H1 (cell line): ENCODE results near the gene AHI1. TPM values are rescaled to one million over a fixed set of nuclear protein-coding genes. Genes with fewer than 3 reads are reported as not detected.

ENCODE experiments used
- BRCA1 ChIP-seq: IDR thresholded peaks from 2 replicates; pipeline ENCODE4 v1.6.1; 2012; ENCODE audit warnings: low read depth, low read length, improper control_type of control experiment
- CBX5 ChIP-seq: fragments of 300-800, 300-1000 bp; sonication (generic); IDR thresholded peaks from 2 replicates; pipeline ENCODE4 v1.7.1; 2016; ENCODE audit warnings: antibody characterized with exemption, low read length, low read depth
- CBX8 ChIP-seq: fragments of 300-800, 300-1000 bp; sonication (generic); IDR thresholded peaks from 2 replicates; pipeline ENCODE4 v1.7.1; 2016; ENCODE audit warnings: low read depth, low read length, borderline replicate concordance
- SP1 ChIP-seq: IDR thresholded peaks from 2 replicates; pipeline ENCODE4 v1.6.1; 2011; ENCODE audit warnings: low read depth, low read length
- YY1 ChIP-seq: IDR thresholded peaks from 2 replicates; pipeline ENCODE4 v1.6.1; 2011; ENCODE audit warnings: low read depth, mild to moderate bottlenecking, low read length
- polyA plus RNA-seq, 7 experiments: library from polyadenylated mRNA; depleted of rRNA in 3 of 7; stranded (reverse) in 5 of 7; unstranded in 2 of 7; fragments of >200 nt in 5 of 7; fragments of 200-250 nt in 2 of 7; gene quantifications; 1 replicate in 5 of 7; 2 replicates in 1 of 7; 4 replicates in 1 of 7; pipeline versions ENCODE4 v1.2.1 to v1.2.3, GENCODE V29; 2011 to 2013; ENCODE audit warnings: missing spikeins in 2 of 7, mixed read lengths in 2 of 7
- total RNA-seq: library from RNA; stranded (reverse); fragmentation: NEBNext Ultra II Directional; extraction: Animal tissue kit (Norgen Biotek cat#: 25700); gene quantifications from 2 replicates; pipeline ENCODE4 v1.2.1, GENCODE V29; 2021

The AHI1 gene
- total and polyA plus RNA-seq, 2 of the 8 experiments (the other 6 are each of a cell fraction or from before 2014, with no cell fraction given) = 4.2 to 19.6 TPM

DNA sequence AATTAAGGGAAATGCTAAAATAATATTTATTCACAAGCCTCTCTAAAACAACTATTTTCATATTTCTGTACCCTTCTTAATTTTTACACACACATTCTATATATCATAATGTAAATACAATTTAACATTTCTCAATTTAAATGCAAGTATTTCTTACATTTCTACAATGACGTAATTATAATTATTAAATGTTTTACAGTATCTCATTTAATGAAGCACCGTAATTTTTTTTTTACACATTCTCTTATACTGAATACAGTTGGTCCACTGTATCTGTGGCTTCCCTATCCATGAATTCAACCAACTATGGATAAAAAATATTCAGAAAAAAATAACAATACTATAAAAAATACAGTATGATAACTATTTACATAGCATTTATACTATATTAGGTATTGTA is 85.7 kb downstream of the AHI1 start (continued):
- TF ChIP-seq CBX8 = no peak
- no peak for TF ChIP-seq BRCA1
- no peak for TF ChIP-seq YY1
- no peak for TF ChIP-seq SP1
- no peak for TF ChIP-seq CBX5
